RWPE2 (cell line): ENCODE data around the gene LEUTX.
A peak's percentile ranks its signal among the peaks of the same experiment; 100 is the strongest.

Experiments used
- ATAC-seq: fragments of 200-7000 bp; cut with Tn5 transposase; 3 replicates; pipeline ENCODE4 v1.9.1; 2021; ENCODE audit warnings: low read depth
- DNase-seq: peaks from one replicate; pipeline ENCODE4 v3.0.0-alpha.2; 2020; ENCODE audit warnings: low spot score
- H3K27ac ChIP-seq: fragments of 450-650 bp; 2 replicates; pipeline ENCODE4 v1.5.1; 2017; ENCODE audit warnings: mild to moderate bottlenecking; ENCODE audit not compliant: poor library complexity, severe bottlenecking
- H3K27me3 ChIP-seq: fragments of 250-450 bp; sonication (Bioruptor Pico); 2 replicates; pipeline ENCODE4 v1.5.1; 2021; ENCODE audit warnings: mild to moderate bottlenecking, moderate library complexity; ENCODE audit not compliant: insufficient read depth, poor library complexity, severe bottlenecking
- H3K36me3 ChIP-seq: fragments of 250-450 bp; sonication (Bioruptor Pico); 2 replicates; pipeline ENCODE4 v1.5.1; 2020; ENCODE audit warnings: low read depth, mild to moderate bottlenecking, moderate library complexity
- H3K4me1 ChIP-seq: fragments of 250-450 bp; sonication (Bioruptor Pico); 2 replicates; pipeline ENCODE4 v1.5.1; 2021; ENCODE audit warnings: mild to moderate bottlenecking, moderate library complexity; ENCODE audit not compliant: insufficient read depth, poor library complexity, severe bottlenecking
- H3K4me3 ChIP-seq: fragments of 250-450 bp; sonication (Bioruptor Pico); 2 replicates; pipeline ENCODE4 v1.5.1; 2021; ENCODE audit warnings: mild to moderate bottlenecking, moderate library complexity; ENCODE audit not compliant: severe bottlenecking
- H3K9me3 ChIP-seq: fragments of 250-450 bp; sonication (Bioruptor Pico); 2 replicates; pipeline ENCODE4 v1.5.1; 2021; ENCODE audit warnings: mild to moderate bottlenecking, moderate library complexity; ENCODE audit not compliant: severe bottlenecking
- CTCF ChIP-seq: fragments of 450-650 bp; IDR thresholded peaks from one replicate; pipeline ENCODE4 v1.5.1; 2017; ENCODE audit warnings: mild to moderate bottlenecking, moderate library complexity; ENCODE audit not compliant: poor library complexity, severe bottlenecking

LEUTX gene

GRCh38 chr19:39788244-39788643 lies 9.6 kb downstream of the LEUTX start:
- H3K27ac ChIP-seq: no peak overlapping the region
- DNase-seq (no peak), ATAC-seq (no peak)
- H3K9me3 ChIP-seq: no peaks in the 10 kb centered on the region
- H3K4me1 ChIP-seq: no peaks in the 10 kb centered on the region
- no peaks in the 10 kb centered on the region for H3K36me3 ChIP-seq
- no peak for TF ChIP-seq CTCF
- no peak overlapping the region for H3K4me3 ChIP-seq
- no peaks in the 10 kb centered on the region for H3K27me3 ChIP-seq

GRCh38 chr19:39792999-39793546 lies 14.4 kb downstream of the LEUTX start:
- peak; percentile 92 for TF ChIP-seq CTCF
- no peaks in the 10 kb centered on the region for H3K4me1 ChIP-seq
- ATAC-seq: peak; percentile 93

GRCh38 chr19:39795001-39795400 lies 16.3 kb downstream of the LEUTX start:
- H3K36me3 ChIP-seq: no peaks in the 10 kb centered on the region
- DNase-seq (no peak), ATAC-seq (no peak)
- peaks cover 18% of the 10 kb centered on the region for H3K27me3 ChIP-seq
- TF ChIP-seq CTCF: no peak
- no peaks in the 10 kb centered on the region for H3K9me3 ChIP-seq
- no peaks in the 10 kb centered on the region for H3K4me1 ChIP-seq
- no peak overlapping the region for H3K4me3 ChIP-seq
- H3K27ac ChIP-seq: no peak overlapping the region

More at GRCh38 chr19:39792999-39793546, 14.4 kb downstream of the LEUTX start:
- Histone ChIP-seq H3K27ac (no peak overlapping the region), H3K27me3 (peaks cover 15% of the 10 kb centered on the region), H3K9me3 (no peaks in the 10 kb centered on the region), H3K4me3 (peak overlapping the region; percentile 23), H3K36me3 (no peaks in the 10 kb centered on the region)
- DNase-seq: no peak

GRCh38 chr19:39796000-39796498 lies 17.4 kb downstream of the LEUTX start:
- Histone ChIP-seq H3K36me3 (no peaks in the 10 kb centered on the region), H3K9me3 (no peaks in the 10 kb centered on the region), H3K27ac (no peak overlapping the region), H3K27me3 (peaks cover 19% of the 10 kb centered on the region), H3K4me3 (no peak overlapping the region), H3K4me1 (no peaks in the 10 kb centered on the region)
- DNase-seq: no peak
- no peak for TF ChIP-seq CTCF
- no peak for ATAC-seq

GRCh38 chr19:39797083-39797482 lies 18.4 kb downstream of the LEUTX start:
- Histone ChIP-seq H3K4me1 (no peaks in the 10 kb centered on the region), H3K27ac (no peak overlapping the region), H3K9me3 (no peaks in the 10 kb centered on the region), H3K4me3 (no peak overlapping the region), H3K27me3 (peaks cover 19% of the 10 kb centered on the region), H3K36me3 (no peaks in the 10 kb centered on the region)
- DNase-seq (no peak), ATAC-seq (no peak)
- no peak for TF ChIP-seq CTCF
